HCT116 (cell line): ENCODE data around the gene PCBP1. TPM values are rescaled to one million over a fixed set of nuclear protein-coding genes. Genes with fewer than 3 reads are reported as not detected.
A peak's percentile ranks its signal among the peaks of the same experiment; 100 is the strongest.

Experiments used
- ATAC-seq: fragments of 200-7000 bp; cut with Tn5 transposase; 2 replicates; pipeline ENCODE4 v1.9.1; 2020; ENCODE audit warnings: mild to moderate bottlenecking, moderate library complexity
- BruUV-seq: library from RNA; stranded (reverse); fragments of 400-500 nt; replicated peaks from 2 replicates; lab custom pipeline; 2021; lab: Mats Ljungman, UMichigan
- CTCF ChIA-PET: fragments of 300-600 bp; sonication (Branson Sonifier 250); formaldehyde crosslinking; loops from one replicate; lab custom pipeline; 2021; ENCODE audit warnings: antibody characterized with exemption; lab: Charles Lee
- POLR2A ChIA-PET: fragments of 300-600, 350-600 bp; sonication (Branson Sonifier 250); formaldehyde crosslinking; loops from one replicate; lab custom pipeline; 2021; ENCODE audit warnings: antibody characterized with exemption; lab: Charles Lee
- RAD21 ChIA-PET, 2 experiments: fragments of 300-600 bp; sonication (Branson Sonifier 250); formaldehyde crosslinking; loops; one replicate each; lab custom pipeline; 2023; ENCODE audit warnings: low total read pairs in 2 of 2; ENCODE audit not compliant: uncharacterized antibody in 2 of 2, unreplicated experiment in 2 of 2, low non-redundant PET in 1 of 2; lab: Charles Lee
- DNase-seq: peaks from one replicate; pipeline ENCODE4 v3.0.0-alpha.2; 2010; ENCODE audit warnings: low read depth, low spot score
- H2AFZ ChIP-seq: fragments of 200-600 bp; shearing (Covaris generic), sonication (generic); 2 replicates; pipeline ENCODE4 v1.6.1; 2017; ENCODE audit warnings: low read depth, mixed run types, mixed read lengths, antibody characterized with exemption, low read length; ENCODE audit not compliant: poor library complexity, severe bottlenecking
- H3K27ac ChIP-seq: 2 replicates; pipeline ENCODE4 v1.5.1; 2012; ENCODE audit warnings: low read depth, low read length
- H3K27me3 ChIP-seq: fragments of 200-600 bp; sonication (generic); 2 replicates; pipeline ENCODE4 v1.6.1; 2016; ENCODE audit warnings: mixed run types, low read length, mixed read lengths; ENCODE audit not compliant: insufficient read depth
- H3K36me3 ChIP-seq, 2 experiments: fragments of 200-500 bp in 1 of 2; fragments of 200-600 bp in 1 of 2; sonication (Bioruptor generic) in 1 of 2; sonication (generic) in 1 of 2; 2 replicates each; pipeline versions ENCODE4 v1.5.1 to v1.6.1; 2014 to 2016; ENCODE audit warnings: low read length in 2 of 2, inconsistent platforms in 1 of 2, mixed read lengths in 1 of 2, mixed run types in 1 of 2; ENCODE audit not compliant: insufficient read depth in 2 of 2, control insufficient read depth in 1 of 2
- H3K4me1 ChIP-seq, 2 experiments: fragments of 200-600 bp in 1 of 2; sonication (generic) in 1 of 2; 2 replicates each; pipeline versions ENCODE4 v1.5.1 to v1.6.1; 2012 to 2017; ENCODE audit warnings: low read length in 2 of 2, inconsistent platforms in 1 of 2, mild to moderate bottlenecking in 1 of 2, mixed read lengths in 1 of 2, mixed run types in 1 of 2, moderate library complexity in 1 of 2; ENCODE audit not compliant: insufficient read depth in 2 of 2, control insufficient read depth in 1 of 2
- H3K4me2 ChIP-seq: fragments of 200-600 bp; sonication (generic); 2 replicates; pipeline ENCODE4 v1.6.1; 2017; ENCODE audit warnings: mixed run types, low read length, mixed read lengths
- H3K4me3 ChIP-seq, 2 experiments: fragments of 200-600 bp in 1 of 2; sonication (generic) in 1 of 2; replicated peaks in 1 of 2; 2 replicates each; pipeline ENCODE4 v1.5.1; 2011 to 2016; ENCODE audit warnings: low read length in 2 of 2, control low read depth in 1 of 2, low read depth in 1 of 2, mild to moderate bottlenecking in 1 of 2, mixed read lengths in 1 of 2, mixed run types in 1 of 2
- H3K79me2 ChIP-seq: fragments of 200-600 bp; sonication (generic); 2 replicates; pipeline ENCODE4 v1.6.1; 2017; ENCODE audit warnings: mild to moderate bottlenecking, mixed run types, low read length, moderate library complexity, mixed read lengths; ENCODE audit not compliant: insufficient read depth
- H3K9ac ChIP-seq: fragments of 200-600 bp; sonication (generic); 2 replicates; pipeline ENCODE4 v1.6.1; 2016; ENCODE audit warnings: low read length, mixed read lengths
- H3K9me2 ChIP-seq: fragments of 200-600 bp; sonication (generic), shearing (Covaris generic); 2 replicates; pipeline ENCODE4 v1.6.1; 2017; ENCODE audit warnings: mixed run types, mild to moderate bottlenecking, moderate library complexity; ENCODE audit not compliant: insufficient read depth
- H3K9me3 ChIP-seq, 2 experiments: fragments of 200-500 bp in 1 of 2; fragments of 200-600 bp in 1 of 2; sonication (Bioruptor generic) in 1 of 2; sonication (generic) in 1 of 2; 2 replicates each; pipeline ENCODE4 v1.6.1; 2014 to 2017; ENCODE audit warnings: low read length in 2 of 2, mixed read lengths in 2 of 2, inconsistent platforms in 1 of 2, low read depth in 1 of 2, mild to moderate bottlenecking in 1 of 2, mixed run types in 1 of 2, moderate library complexity in 1 of 2; ENCODE audit not compliant: control insufficient read depth in 1 of 2, insufficient read depth in 1 of 2
- H4K20me1 ChIP-seq: fragments of 200-600 bp; sonication (generic), shearing (Covaris generic); 2 replicates; pipeline ENCODE4 v1.6.1; 2017; ENCODE audit warnings: mixed run types, mild to moderate bottlenecking, moderate library complexity; ENCODE audit not compliant: insufficient read depth
- FOSL1 ChIP-seq: IDR thresholded peaks from 2 replicates; pipeline ENCODE4 v1.6.1; 2012; ENCODE audit warnings: low read depth
- JUND ChIP-seq: IDR thresholded peaks from 2 replicates; pipeline ENCODE4 v1.6.1; 2012
- POLR2A ChIP-seq: IDR thresholded peaks from 2 replicates; pipeline ENCODE4 v1.7.0; 2011; ENCODE audit warnings: borderline replicate concordance; ENCODE audit not compliant: insufficient read depth, insufficient read length; ENCODE audit errors: extremely low read depth
- YY1 ChIP-seq: IDR thresholded peaks from 2 replicates; pipeline ENCODE4 v1.6.1; 2011; ENCODE audit warnings: low read length, low read depth, moderate library complexity, mild to moderate bottlenecking; ENCODE audit not compliant: insufficient replicate concordance; ENCODE audit errors: extremely low read depth
- ZFX ChIP-seq: fragments of 450-650 bp; IDR thresholded peaks from 2 replicates; pipeline ENCODE4 v1.6.1; 2017
- intact Hi-C: fragments of 100-400 bp; cut with micrococcal nuclease; formaldehyde crosslinking; loops from 2 replicates; pipeline ENCODE4 v1.10.0; 2022
- total RNA-seq: library from RNA; stranded (reverse); gene quantifications from one replicate; pipeline ENCODE4 v1.2.1, GENCODE V29; 2021; ENCODE audit not compliant: unreplicated experiment
- TF ChIP-seq, protein P1 (sequence below), 3 experiments: fragments of 200-600 bp in 1 of 3; sonication (generic) in 1 of 3; IDR thresholded peaks in 2 of 3; conservative IDR thresholded peaks in 1 of 3; 2 replicates each; pipeline ENCODE4 v1.5.1; 2012 to 2017; ENCODE audit warnings: low read depth in 2 of 3, low read length in 2 of 3, antibody characterized with exemption in 1 of 3, borderline replicate concordance in 1 of 3, control low read depth in 1 of 3, mild to moderate bottlenecking in 1 of 3, mixed read lengths in 1 of 3, mixed run types in 1 of 3, moderate library complexity in 1 of 3; ENCODE audit not compliant: insufficient read depth in 1 of 3

Gene PCBP1
- total RNA-seq, 1 experiment from 2014 or later = 256 TPM

DNA sequence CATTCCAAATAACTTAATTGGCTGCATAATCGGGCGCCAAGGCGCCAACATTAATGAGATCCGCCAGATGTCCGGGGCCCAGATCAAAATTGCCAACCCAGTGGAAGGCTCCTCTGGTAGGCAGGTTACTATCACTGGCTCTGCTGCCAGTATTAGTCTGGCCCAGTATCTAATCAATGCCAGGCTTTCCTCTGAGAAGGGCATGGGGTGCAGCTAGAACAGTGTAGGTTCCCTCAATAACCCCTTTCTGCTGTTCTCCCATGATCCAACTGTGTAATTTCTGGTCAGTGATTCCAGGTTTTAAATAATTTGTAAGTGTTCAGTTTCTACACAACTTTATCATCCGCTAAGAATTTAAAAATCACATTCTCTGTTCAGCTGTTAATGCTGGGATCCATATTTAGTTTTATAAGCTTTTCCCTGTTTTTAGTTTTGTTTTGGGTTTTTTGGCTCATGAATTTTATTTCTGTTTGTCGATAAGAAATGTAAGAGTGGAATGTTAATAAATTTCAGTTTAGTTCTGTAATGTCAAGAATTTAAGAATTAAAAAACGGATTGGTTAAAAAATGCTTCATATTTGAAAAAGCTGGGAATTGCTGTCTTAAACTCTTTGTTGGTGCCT, 1.4 kb downstream of the PCBP1 start (continued):
- TF ChIP-seq FOSL1 = no peak

DNA sequence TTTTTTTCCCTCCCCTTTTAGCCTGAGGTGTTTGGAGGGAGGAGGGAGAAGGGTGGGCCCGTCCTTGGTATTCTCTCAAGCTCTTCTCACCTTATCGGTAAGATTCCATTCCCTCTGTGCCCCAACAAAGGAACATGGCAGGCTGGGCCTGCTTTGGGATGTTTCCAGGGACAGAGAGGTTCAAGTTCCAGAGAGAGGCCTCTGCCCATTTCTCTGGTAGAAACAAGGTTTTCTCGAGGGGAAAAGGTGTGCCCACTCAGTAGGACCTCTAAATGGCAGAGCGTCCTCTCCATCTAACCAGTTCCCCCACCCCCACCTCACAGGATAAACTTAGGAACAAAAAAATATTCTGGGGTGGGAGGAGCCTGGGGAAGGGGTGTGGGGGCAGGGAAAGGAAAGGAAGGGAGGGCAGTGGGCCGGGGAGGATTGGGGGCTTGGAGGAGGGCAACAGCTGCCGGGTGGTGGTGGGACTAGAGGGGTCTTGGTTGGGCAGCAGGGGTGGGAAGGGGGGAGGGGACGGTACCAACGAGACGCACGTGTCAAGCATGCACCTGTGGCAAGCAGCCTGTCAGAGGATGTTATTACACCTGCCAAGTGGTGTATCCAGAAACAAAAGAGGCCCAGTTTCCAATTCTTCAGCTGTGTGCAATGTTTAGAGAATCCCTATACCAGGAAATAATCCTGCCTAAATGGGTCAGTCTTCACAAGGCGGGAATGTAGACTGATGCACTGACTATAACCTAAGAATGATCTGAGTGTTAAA, 2.1 kb downstream of the PCBP1 start:
- CTCF ChIA-PET = interaction anchor here (1.2 kb wide), 1 partner anchor 15 kb away, joined by 3 read pairs; no protein-coding TSS in a partner anchor
- TF ChIP-seq ZFX (no peak), POLR2A (peak; percentile 42), JUND (no peak), YY1 (no peak)
- TF ChIP-seq, protein P1, sequence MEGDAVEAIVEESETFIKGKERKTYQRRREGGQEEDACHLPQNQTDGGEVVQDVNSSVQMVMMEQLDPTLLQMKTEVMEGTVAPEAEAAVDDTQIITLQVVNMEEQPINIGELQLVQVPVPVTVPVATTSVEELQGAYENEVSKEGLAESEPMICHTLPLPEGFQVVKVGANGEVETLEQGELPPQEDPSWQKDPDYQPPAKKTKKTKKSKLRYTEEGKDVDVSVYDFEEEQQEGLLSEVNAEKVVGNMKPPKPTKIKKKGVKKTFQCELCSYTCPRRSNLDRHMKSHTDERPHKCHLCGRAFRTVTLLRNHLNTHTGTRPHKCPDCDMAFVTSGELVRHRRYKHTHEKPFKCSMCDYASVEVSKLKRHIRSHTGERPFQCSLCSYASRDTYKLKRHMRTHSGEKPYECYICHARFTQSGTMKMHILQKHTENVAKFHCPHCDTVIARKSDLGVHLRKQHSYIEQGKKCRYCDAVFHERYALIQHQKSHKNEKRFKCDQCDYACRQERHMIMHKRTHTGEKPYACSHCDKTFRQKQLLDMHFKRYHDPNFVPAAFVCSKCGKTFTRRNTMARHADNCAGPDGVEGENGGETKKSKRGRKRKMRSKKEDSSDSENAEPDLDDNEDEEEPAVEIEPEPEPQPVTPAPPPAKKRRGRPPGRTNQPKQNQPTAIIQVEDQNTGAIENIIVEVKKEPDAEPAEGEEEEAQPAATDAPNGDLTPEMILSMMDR (IDR thresholded peaks at IDR 0.05 in 2 of 3, conservative IDR thresholded peaks at IDR 0.05 in 1 of 3; ENCODE audit: borderline replicate concordance in 1 of 3, insufficient read depth in 1 of 3, low read depth in 2 of 3, low read length in 2 of 3) = no peak
- Histone ChIP-seq H3K9me3 (no peaks in the 10 kb centered on the region), H4K20me1 (no peaks in the 10 kb centered on the region), H3K9ac (peak overlapping the region; percentile 97), H3K4me3 (peak overlapping the region; percentile 88 to 89), H3K4me1 (peaks cover 20 to 40% of the 10 kb centered on the region in 2 experiments), H3K79me2 (peaks cover 25% of the 10 kb centered on the region), H3K4me2 (peak overlapping the region; percentile 91), H3K36me3 (peaks cover 0 to 8% of the 10 kb centered on the region in 2 experiments; a peak in 1 of 4 replicates), H3K27me3 (no peaks in the 10 kb centered on the region), H3K9me2 (no peaks in the 10 kb centered on the region), H3K27ac (peak overlapping the region; percentile 100), H2AFZ (no peak overlapping the region)
- ATAC-seq (no peak), DNase-seq (no peak)
- RAD21 ChIA-PET = no interaction called here
- POLR2A ChIA-PET = interaction anchor here (2.2 to 5.1 kb wide), 2 partner anchors 53 to 175 kb away, joined by 7 to 54 read pairs; partner anchors contain the start of gene MXD1
- intact Hi-C loops = loop anchor here (5.0 kb wide), 3 partner anchors 103 to 203 kb away; partner anchors contain the start of genes C2orf42, SNRPG and TIA1
- BruUV-seq = no TSS peak
